Retinal pigment epithelial cell (primary cell): ENCODE data around the gene APOE.

ENCODE experiments used
- DNase-seq: peaks from one replicate; pipeline ENCODE4 v3.0.0-alpha.2; 2010; ENCODE audit warnings: low read depth
- H3K4me3 ChIP-seq: 2 replicates; pipeline ENCODE4 v1.5.1; 2011; ENCODE audit warnings: mild to moderate bottlenecking, low read length, control low read depth, moderate library complexity
- CTCF ChIP-seq: conservative IDR thresholded peaks from 2 replicates; pipeline ENCODE4 v1.5.1; 2011; ENCODE audit warnings: low read depth, low read length, control low read depth, inconsistent platforms

APOE gene

DNA sequence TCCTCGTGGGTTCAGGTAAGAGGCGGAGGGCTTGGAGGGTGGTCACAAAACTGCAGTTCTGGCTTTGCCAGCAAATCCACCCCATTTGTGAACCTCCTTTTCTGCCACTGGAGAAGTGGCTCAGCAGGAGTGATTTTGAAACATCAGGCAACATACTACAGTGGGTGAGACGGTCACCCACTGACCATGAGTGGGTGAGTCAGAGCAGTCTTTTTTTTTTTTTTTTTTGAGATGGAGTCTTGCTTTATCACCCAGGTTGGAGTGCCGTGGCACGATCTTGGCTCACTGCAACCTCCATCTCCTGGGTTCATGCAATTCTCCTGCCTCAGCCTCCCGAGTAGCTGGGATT is 11.6 kb upstream of the APOE start:
- no peak for TF ChIP-seq CTCF
- no peak overlapping the region for H3K4me3 ChIP-seq
- DNase-seq = no peak

DNA sequence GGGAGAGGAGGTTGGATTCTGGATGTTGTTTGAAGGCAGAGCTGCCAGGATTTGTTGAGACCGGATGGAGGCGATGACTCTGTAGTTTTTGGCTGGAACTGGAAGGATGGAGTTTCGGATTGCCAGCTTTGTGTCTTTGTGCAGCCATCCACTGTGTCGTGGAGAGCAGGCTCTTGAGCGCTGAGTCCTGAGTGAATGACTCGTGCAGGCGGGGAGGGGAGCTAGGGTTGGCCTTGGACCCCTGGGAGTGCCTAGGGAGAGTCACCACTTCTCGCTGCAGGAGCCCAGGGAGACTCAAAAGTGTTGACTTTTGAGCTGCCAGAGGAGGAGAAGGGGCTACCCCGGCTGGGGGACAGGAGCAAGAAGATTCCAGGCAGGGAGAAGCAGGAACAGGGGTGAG is 10.7 kb upstream of the APOE start:
- DNase-seq = no peak
- H3K4me3 ChIP-seq = no peak overlapping the region
- TF ChIP-seq CTCF = no peak

- DNase-seq = no peak
- H3K4me3 ChIP-seq = no peak overlapping the region
- no peak for TF ChIP-seq CTCF
Observed at GRCh38 chr19:44897835-44898234, 7.8 kb upstream of the APOE start.

GRCh38 chr19:44900328-44901244 is 5.0 kb upstream of the APOE start:
- H3K4me3 ChIP-seq = no peak overlapping the region
- TF ChIP-seq CTCF = no peak

GRCh38 chr19:44903216-44903601 is 2.4 kb upstream of the APOE start:
- no peak for DNase-seq
- TF ChIP-seq CTCF = no peak
- no peak overlapping the region for H3K4me3 ChIP-seq

More at GRCh38 chr19:44900328-44901244, 5.0 kb upstream of the APOE start:
- DNase-seq = no peak

- H3K4me3 ChIP-seq = no peak overlapping the region
- peak; percentile 96 for TF ChIP-seq CTCF
- no peak for DNase-seq
Observed at GRCh38 chr19:44903602-44904425, 1.8 kb upstream of the APOE start.
